ENCODE results near the gene TSC22D4.

DNA sequence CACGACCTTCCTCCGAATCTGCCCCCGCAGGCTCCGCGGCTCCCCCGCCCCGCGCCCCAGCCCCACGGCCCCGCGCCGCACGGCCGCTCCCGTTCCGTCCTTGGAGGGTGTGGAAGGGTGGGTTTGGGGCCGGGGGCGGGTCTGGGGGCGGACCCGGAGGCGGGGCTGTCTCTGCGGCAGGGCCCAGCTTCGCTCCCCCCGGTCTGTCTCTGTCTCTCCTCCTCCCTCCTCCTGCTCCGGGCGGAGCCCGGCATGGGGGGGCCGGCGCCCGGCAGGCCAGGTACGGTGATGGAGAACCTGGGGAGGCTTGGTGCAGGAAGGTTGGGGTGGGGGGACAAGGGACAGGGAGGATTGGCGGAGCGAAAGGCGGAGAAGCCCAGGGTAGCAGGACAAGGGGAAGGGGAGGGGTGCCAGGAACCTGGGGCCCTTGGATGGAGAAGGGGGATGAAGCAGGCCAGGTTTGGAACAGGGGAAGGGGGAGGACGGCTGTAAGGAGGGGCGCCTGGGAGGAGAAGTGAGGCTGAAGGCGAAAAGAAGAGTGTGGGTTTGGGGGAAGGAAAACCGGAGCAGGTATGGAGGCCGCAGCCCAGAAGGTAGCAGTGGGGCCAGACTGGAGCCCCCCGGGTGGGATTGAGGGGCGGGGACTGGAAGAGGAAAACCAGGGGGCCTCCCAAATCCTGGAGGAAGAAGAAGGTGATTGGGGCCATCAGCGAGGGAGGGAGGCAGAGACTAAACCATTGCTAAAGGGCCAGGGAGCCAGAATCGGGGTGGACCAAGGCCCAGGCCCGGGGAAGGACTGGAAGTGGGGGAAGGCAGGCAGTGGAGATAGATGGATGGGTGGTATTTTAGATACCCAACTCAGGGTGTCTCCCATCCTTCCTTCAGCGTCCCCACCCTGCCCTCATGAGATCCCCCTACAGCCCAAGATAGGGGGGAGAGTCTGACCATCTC lies 5.0 kb upstream of the TSC22D4 start, which contains the start of gene NYAP1:
- TF ChIP-seq FOXK2 (IDR thresholded peaks at IDR 0.05), result no peak
- TF ChIP-seq SP1 (IDR thresholded peaks at IDR 0.05), result no peak
- no peak for TF ChIP-seq PKNOX1 (IDR thresholded peaks at IDR 0.05)
- no peak for TF ChIP-seq BHLHE40 (IDR thresholded peaks at IDR 0.05; ENCODE audit: borderline replicate concordance)
- TF ChIP-seq FOXM1 (IDR thresholded peaks at IDR 0.05; ENCODE audit: borderline replicate concordance), result no peak
- no peak for TF ChIP-seq SUZ12 (IDR thresholded peaks at IDR 0.05)
- TF ChIP-seq NFRKB (IDR thresholded peaks at IDR 0.05), result no peak
- no peak for TF ChIP-seq LEF1 (IDR thresholded peaks at IDR 0.05; ENCODE audit: borderline replicate concordance)
- no peak for TF ChIP-seq ARNT (IDR thresholded peaks at IDR 0.05)
- TF ChIP-seq HDGF (IDR thresholded peaks at IDR 0.05; ENCODE audit: borderline replicate concordance), result no peak
- TF ChIP-seq ELF4 (IDR thresholded peaks at IDR 0.05), result no peak
- TF ChIP-seq TARDBP (IDR thresholded peaks at IDR 0.05), result no peak
- no peak for TF ChIP-seq L3MBTL2 (conservative IDR thresholded peaks at IDR 0.05)
